Neuronal stem cell (in vitro differentiated cells): Measurements from ENCODE around the gene U2AF1.
"Not testable (repeated sequence)": the region's sequence is repeated elsewhere in the genome, so short reads cannot be mapped to it uniquely, and the experiment has no call there.

Source experiments
- DNase-seq: peaks from one replicate; pipeline ENCODE4 v3.0.0-alpha.2; 2013; ENCODE audit warnings: low spot score
- H2AFZ ChIP-seq: one replicate; pipeline ENCODE4 v1.6.1; 2013; ENCODE audit warnings: mild to moderate bottlenecking, low read length, inconsistent platforms
- H2AK5ac ChIP-seq: 2 replicates; pipeline ENCODE4 v1.6.1; 2013; ENCODE audit warnings: low read depth, mild to moderate bottlenecking, inconsistent platforms, low read length, moderate library complexity, mixed read lengths
- H2BK120ac ChIP-seq: 2 replicates; pipeline ENCODE4 v1.6.1; 2013; ENCODE audit warnings: low read depth, mild to moderate bottlenecking, inconsistent platforms, low read length, moderate library complexity, mixed read lengths
- H2BK12ac ChIP-seq: one replicate; pipeline ENCODE4 v1.6.1; 2013; ENCODE audit warnings: low read length, inconsistent platforms
- H2BK15ac ChIP-seq: 2 replicates; pipeline ENCODE4 v1.6.1; 2013; ENCODE audit warnings: mild to moderate bottlenecking, low read length, inconsistent platforms, mixed read lengths
- H2BK5ac ChIP-seq: one replicate; pipeline ENCODE4 v1.6.1; 2013; ENCODE audit warnings: inconsistent platforms, mild to moderate bottlenecking, low read length, moderate library complexity
- H3K14ac ChIP-seq: one replicate; pipeline ENCODE4 v1.6.1; 2013; ENCODE audit warnings: low read length, inconsistent platforms
- H3K18ac ChIP-seq: 2 replicates; pipeline ENCODE4 v1.6.1; 2013; ENCODE audit warnings: low read length, inconsistent platforms
- H3K23ac ChIP-seq: 2 replicates; pipeline ENCODE4 v1.6.1; 2013; ENCODE audit warnings: low read depth, mild to moderate bottlenecking, mixed read lengths, low read length, inconsistent platforms; ENCODE audit not compliant: poor library complexity
- H3K27ac ChIP-seq: replicated peaks from 3 replicates; pipeline ENCODE4 v1.5.1; 2013; ENCODE audit warnings: low read length, inconsistent platforms
- H3K27me3 ChIP-seq, 3 experiments: 2 replicates each; pipeline ENCODE4 v1.6.1; 2013; ENCODE audit warnings: low read length in 3 of 3, mild to moderate bottlenecking in 2 of 3, inconsistent platforms in 1 of 3, low read depth in 1 of 3, mixed read lengths in 1 of 3, moderate library complexity in 1 of 3; ENCODE audit not compliant: control insufficient read depth in 3 of 3, insufficient read depth in 3 of 3
- H3K36me3 ChIP-seq, 2 donors: replicated peaks in 1 of 2; 2 replicates each; pipeline ENCODE4 v1.6.1; 2013; ENCODE audit warnings: low read length in 2 of 2; ENCODE audit not compliant: control insufficient read depth in 2 of 2, insufficient read depth in 2 of 2
- H3K4ac ChIP-seq: 2 replicates; pipeline ENCODE4 v1.6.1; 2013; ENCODE audit warnings: inconsistent platforms, mild to moderate bottlenecking, low read length, moderate library complexity
- H3K4me1 ChIP-seq, 2 donors: 1 replicate in 1 of 2; 2 replicates in 1 of 2; pipeline ENCODE4 v1.6.1; 2013; ENCODE audit warnings: low read length in 2 of 2, low read depth in 1 of 2; ENCODE audit not compliant: control insufficient read depth in 2 of 2, insufficient read depth in 1 of 2
- H3K4me2 ChIP-seq: one replicate; pipeline ENCODE4 v1.6.1; 2013; ENCODE audit warnings: mild to moderate bottlenecking, low read length, inconsistent platforms; ENCODE audit not compliant: insufficient read depth, poor library complexity, severe bottlenecking
- H3K4me3 ChIP-seq, 2 donors: 2 replicates each; pipeline ENCODE4 v1.5.1; 2013; ENCODE audit warnings: low read length in 2 of 2, mild to moderate bottlenecking in 2 of 2, inconsistent platforms in 1 of 2, moderate library complexity in 1 of 2
- H3K79me1 ChIP-seq: one replicate; pipeline ENCODE4 v1.6.1; 2013; ENCODE audit warnings: low read depth, mild to moderate bottlenecking, inconsistent platforms, low read length, moderate library complexity
- H3K9ac ChIP-seq: one replicate; pipeline ENCODE4 v1.6.1; 2013; ENCODE audit warnings: mild to moderate bottlenecking, low read depth, low read length, inconsistent platforms; ENCODE audit not compliant: poor library complexity
- H3K9me3 ChIP-seq, 2 donors: replicated peaks in 1 of 2; 2 replicates each; pipeline versions ENCODE3 to v1.6.1; 2013; ENCODE audit warnings: low read length in 2 of 2, mild to moderate bottlenecking in 2 of 2, inconsistent platforms in 1 of 2, low read depth in 1 of 2, mixed read lengths in 1 of 2, moderate library complexity in 1 of 2; ENCODE audit not compliant: control insufficient read depth in 2 of 2, insufficient read depth in 1 of 2
- H4K8ac ChIP-seq: one replicate; pipeline ENCODE4 v1.6.1; 2013; ENCODE audit warnings: low read depth, mild to moderate bottlenecking, inconsistent platforms, low read length, moderate library complexity
- H4K91ac ChIP-seq: one replicate; pipeline ENCODE4 v1.6.1; 2013; ENCODE audit warnings: low read length, low read depth, mild to moderate bottlenecking, inconsistent platforms; ENCODE audit not compliant: poor library complexity
- WGBS, 2 donors: extraction: QIAGEN DNeasy Blood & Tissue Kit; methylation state at CpG; one replicate each; pipeline ENCODE4 v1.1.7; 2013; ENCODE audit warnings: missing lambda C conversion rate in 2 of 2, mixed read lengths in 1 of 2; ENCODE audit not compliant: insufficient read length in 2 of 2, insufficient replicate concordance in 1 of 2; ENCODE audit errors: extremely low coverage in 2 of 2; 5-methylcytosine and 5-hydroxymethylcytosine counted together

Gene U2AF1

DNA sequence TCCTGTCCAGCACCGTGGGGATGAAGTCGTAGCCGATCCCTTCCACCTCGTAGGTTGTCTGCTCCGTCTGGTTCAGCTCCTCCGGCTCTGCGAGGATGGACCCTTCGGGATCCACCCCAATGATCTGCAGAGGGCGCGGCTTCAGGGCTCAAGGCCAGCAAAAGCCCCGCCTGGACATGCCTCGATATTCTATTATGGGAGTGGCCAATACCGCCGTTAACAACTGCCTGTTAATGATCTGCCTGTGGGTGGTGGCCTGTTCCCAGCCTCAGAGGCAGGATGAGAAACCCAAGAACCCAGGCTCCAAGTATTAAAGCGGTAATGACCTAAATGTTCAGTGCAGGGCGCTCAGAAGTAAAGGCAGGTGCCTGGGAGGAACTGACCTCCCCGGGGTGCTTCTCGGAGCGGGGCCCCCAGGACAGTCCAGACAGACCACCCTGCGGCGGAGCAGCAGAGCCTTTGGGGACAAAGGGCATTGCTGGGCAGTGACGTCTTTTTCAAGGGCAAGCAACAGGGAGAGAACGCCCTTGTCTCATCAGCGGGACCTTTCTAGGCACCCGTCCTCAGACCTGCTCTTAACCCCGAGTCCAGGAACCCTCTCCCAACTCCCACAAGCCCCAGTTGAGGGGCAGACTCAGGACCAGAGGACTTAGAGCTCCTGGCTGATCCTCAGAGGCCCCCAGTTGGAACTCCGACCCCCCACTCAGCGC, 44.3 kb downstream of the U2AF1 start:
- H3K14ac ChIP-seq, H2AFZ ChIP-seq, H3K27ac ChIP-seq, H2BK120ac ChIP-seq, H3K23ac ChIP-seq, H3K79me1 ChIP-seq, H3K4me3 ChIP-seq, H2BK15ac ChIP-seq, H3K27me3 ChIP-seq, H4K91ac ChIP-seq, H3K4me1 ChIP-seq, H2BK5ac ChIP-seq, H2AK5ac ChIP-seq, H3K18ac ChIP-seq, H4K8ac ChIP-seq, DNase-seq, H3K36me3 ChIP-seq, H3K4me2 ChIP-seq, H3K9me3 ChIP-seq, H3K9ac ChIP-seq, H3K4ac ChIP-seq, H2BK12ac ChIP-seq: not testable (repeated sequence)
- no CpG with 5 or more reads among the region's 28 CpGs for WGBS, 2 donors

DNA sequence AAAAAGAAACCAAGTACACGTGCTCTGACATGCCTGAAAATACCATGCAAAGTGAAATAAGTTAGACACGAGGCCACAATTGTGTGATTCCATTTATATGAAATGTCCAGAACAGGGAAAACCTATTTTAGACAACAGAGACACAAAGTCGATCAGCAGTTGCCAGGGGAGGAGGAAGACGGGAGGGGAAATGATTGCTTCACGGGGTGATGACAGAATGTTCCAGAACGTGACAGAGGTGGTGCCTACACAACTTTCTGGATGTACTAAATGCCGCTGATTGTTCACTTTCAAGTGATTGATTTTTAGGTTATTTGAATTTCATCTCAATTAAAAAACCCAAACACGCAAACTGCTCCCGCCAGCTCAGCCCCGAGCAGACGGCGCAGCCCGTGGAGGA, 54.3 kb downstream of the U2AF1 start:
- not testable (repeated sequence) for DNase-seq, H4K91ac ChIP-seq, H4K8ac ChIP-seq, H3K4me3 ChIP-seq, H3K4me2 ChIP-seq, H2AFZ ChIP-seq, H3K27me3 ChIP-seq, H3K4me1 ChIP-seq, H2BK120ac ChIP-seq, H3K9ac ChIP-seq, H3K36me3 ChIP-seq, H2BK12ac ChIP-seq, H3K27ac ChIP-seq, H3K79me1 ChIP-seq, H2BK5ac ChIP-seq, H3K4ac ChIP-seq, H3K9me3 ChIP-seq, H3K18ac ChIP-seq, H3K14ac ChIP-seq, H2AK5ac ChIP-seq, H2BK15ac ChIP-seq, H3K23ac ChIP-seq
- no CpG with 5 or more reads among the region's 13 CpGs for WGBS, 2 donors

DNA sequence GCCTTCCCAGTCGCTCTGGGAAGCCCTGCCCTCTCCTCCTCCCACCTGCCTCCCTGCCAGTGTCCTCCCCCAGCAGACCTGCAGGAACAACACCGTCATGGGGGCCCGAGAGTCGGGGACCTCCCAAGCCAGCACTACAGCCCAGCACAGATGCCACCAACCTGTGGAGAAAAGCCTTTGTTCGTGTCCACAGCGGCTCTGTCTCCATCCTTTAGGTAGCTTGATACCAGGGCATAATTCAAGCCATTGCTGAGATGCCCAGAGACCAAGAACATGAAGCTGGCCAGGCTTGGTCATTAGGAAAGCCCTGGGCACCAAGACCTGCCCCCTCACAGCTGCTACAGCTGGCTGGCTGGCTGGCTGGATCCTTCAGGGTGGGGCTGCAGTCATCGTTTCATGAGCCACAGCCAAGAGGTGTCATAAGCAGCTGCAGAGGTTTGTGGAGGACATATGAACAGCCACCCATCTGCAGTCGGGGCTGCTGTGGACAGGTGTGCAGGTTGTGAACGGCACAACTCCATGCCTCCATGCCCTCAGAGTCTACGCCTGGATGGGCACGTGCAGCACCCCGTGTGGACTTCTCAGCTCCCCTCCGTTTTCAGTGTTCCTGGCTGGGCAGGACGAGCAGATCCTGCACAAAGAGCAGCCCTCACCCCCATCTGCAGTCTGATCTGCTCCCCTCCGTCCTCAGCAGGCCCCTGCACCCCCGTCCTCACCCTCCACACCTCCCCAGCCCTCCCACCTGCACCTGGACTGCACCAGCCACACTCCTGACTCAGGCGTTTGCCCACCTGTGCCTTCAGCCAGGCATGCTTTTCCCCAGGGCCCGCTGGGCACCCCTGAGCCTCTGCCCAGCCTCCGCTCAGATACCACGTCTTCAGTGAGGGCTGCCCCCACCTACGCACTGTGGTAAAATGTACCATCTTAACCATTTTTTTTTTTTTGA, 61.2 kb downstream of the U2AF1 start:
- not testable (repeated sequence) for H3K23ac ChIP-seq, H4K91ac ChIP-seq, H3K27ac ChIP-seq, H2BK5ac ChIP-seq, DNase-seq, H3K79me1 ChIP-seq, H2BK120ac ChIP-seq, H3K18ac ChIP-seq, H3K27me3 ChIP-seq, H2BK12ac ChIP-seq, H2BK15ac ChIP-seq, H3K4ac ChIP-seq, H2AK5ac ChIP-seq, H3K4me2 ChIP-seq, H4K8ac ChIP-seq, H3K4me3 ChIP-seq, H3K36me3 ChIP-seq, H3K4me1 ChIP-seq, H3K14ac ChIP-seq, H3K9me3 ChIP-seq, H2AFZ ChIP-seq, H3K9ac ChIP-seq
- WGBS, 2 donors: no CpG with 5 or more reads among the region's 21 CpGs

DNA sequence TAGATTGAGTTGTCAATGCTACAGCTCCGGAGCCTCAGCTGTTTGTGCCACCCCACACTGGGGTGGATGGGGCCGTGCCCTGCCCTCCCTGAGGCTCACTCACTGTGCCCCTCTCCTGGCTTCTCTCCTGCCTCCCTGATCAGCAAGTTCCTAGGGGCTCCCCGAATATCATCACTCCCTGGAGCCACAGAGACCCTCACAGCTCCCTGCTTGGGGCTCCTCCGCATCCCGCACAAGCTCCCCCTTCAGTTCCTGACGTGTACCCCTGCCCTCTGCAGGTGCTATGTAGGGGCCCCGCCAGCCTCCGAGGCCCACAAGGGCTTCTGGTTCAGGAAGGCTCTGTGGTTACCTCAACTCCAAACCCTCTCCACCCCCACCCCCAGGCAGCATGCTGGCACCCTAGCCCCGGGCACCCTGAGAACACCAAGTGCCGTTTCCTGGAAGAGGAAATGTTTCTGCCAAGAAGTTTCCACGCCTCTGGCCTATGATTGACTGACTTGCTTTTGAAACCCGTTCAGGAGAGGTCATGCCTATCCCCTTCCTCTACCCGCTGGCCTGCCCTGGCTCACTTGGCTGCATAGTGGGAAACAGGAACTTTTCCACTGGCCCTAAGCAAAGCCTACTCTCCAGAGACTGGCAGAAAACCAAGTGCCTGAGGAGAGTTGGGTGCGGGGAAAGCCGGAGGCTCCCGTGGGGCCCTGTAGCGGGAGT, 62.0 kb downstream of the U2AF1 start:
- H4K8ac ChIP-seq, H3K9me3 ChIP-seq: not testable (repeated sequence)
- WGBS, 2 donors: no CpG with 5 or more reads among the region's 17 CpGs

More for the DNA sequence above, 62.0 kb downstream of the U2AF1 start:
- H2BK5ac ChIP-seq, H2BK120ac ChIP-seq, DNase-seq, H3K4me2 ChIP-seq, H3K4me3 ChIP-seq, H3K79me1 ChIP-seq, H2BK12ac ChIP-seq, H3K27ac ChIP-seq, H3K4me1 ChIP-seq, H3K9ac ChIP-seq, H2AFZ ChIP-seq, H3K14ac ChIP-seq, H3K18ac ChIP-seq, H3K23ac ChIP-seq, H2AK5ac ChIP-seq, H3K4ac ChIP-seq, H4K91ac ChIP-seq, H2BK15ac ChIP-seq, H3K27me3 ChIP-seq, H3K36me3 ChIP-seq: not testable (repeated sequence)
